ENCODE results near the gene CALN1.

The CALN1 gene

DNA sequence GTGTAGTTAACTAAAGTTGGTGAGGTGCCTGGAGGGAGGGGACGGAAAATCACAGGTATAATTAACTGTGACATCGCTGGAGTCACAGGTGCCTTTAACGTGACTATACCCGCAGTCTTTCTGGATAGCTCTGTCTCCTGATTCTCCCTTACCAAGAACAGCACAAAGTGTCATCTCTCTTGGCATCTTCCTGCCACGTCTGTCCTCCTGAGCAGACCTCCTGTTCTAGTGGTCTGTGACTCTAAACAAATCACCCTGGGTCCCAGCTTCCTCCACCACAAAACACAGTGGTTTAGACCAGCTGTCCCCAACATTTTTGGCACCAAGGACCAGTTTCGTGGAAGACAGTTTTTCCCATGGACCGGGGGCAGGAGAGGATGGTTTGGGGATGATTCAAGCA, 90.5 kb downstream of the CALN1 start:
- no peak for DNase-seq

DNA sequence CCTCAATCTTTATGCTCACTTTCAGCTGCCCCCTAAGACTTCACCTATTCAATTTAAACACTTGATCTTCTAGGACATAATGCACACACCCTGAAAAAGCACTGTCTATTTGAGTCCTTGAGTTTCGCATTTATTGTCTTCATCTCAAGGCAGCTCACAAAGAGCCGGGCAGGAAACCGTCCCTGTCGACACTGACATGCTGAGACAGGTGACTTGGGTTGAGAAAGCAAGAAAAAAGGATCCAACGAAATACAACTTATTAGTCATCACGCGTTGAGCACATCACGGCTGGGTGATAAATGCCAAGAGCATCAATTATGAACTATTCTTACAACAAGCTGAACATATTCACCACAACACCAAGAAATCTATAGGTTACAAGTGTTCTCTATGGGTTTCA, 91.1 kb downstream of the CALN1 start:
- DNase-seq: no peak

DNA sequence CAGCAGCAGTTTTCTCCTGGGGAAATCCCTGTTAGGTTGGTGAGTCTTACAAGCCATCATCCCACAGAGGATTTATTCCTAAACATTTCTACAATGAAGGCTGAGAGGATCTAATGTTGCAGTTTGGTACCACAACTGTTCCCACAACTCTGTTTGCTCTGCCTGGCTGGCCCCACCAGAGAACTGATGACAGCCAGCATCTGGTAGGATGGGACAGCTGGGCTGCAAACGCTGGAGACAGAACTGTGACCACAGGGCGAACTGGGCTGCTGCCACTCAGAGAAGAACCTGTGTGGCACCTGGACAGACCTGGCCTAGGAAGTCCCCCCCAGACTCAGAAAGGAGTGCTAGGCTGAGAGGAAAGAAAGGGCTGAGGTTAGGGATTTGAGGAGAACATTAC, 94.8 kb downstream of the CALN1 start:
- no peak for DNase-seq

DNA sequence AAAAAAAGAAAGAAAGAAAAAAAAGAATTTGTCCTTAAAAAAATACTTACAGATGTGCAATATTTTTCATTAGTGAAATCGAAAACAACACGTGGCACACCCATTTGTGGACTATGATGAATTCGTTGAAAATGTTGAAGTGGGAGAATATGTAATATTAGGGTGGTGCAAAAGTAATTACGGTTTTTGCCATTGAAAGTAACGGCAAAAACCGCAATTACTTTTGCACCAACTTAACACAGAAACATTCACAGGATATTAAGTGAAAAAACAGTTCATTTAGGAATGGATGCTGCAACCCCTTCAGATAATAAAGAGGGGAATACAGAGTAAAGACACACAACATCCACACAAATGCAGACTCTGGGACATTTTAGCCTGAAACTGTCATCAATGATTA, 96.0 kb downstream of the CALN1 start:
- no peak for DNase-seq

DNA sequence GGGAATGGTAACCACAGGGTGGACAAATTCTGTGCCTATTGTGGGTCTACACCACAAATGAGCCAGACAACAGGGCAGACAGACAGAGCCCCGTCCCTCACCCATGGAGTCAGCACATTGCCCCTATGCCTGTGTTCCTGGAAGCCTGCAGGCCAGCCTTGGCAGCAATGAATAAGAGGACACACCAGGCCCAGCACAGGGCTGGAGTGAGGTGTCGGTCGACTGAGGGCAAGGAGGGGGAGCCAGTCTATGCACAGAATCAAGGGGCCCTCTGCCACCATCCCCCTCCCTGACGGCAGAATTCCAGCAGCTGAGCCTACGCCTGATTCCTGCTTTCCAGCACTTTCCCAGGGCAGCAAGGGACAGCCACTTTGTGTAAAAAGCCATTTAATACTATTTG, 98.2 kb downstream of the CALN1 start:
- no peak for DNase-seq

DNA sequence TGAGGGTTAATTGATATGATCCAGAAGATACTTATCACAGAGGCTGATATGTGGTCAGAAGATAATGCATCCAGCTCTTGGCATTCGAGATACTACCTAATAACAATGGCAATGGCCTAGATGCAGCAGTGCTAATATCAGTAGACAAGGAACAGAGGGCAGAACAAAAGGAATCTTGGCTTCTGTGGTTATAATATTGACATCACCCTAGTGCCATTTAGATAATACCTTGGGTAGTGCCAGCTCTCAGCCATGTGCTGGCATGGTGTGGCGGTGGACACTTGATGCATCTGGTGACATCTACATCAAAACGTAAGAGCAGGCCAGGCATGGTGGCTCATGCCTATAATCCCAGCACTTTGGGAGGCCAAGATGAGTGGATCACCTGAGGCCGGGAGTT, 101.8 kb downstream of the CALN1 start:
- no peak for DNase-seq

DNA sequence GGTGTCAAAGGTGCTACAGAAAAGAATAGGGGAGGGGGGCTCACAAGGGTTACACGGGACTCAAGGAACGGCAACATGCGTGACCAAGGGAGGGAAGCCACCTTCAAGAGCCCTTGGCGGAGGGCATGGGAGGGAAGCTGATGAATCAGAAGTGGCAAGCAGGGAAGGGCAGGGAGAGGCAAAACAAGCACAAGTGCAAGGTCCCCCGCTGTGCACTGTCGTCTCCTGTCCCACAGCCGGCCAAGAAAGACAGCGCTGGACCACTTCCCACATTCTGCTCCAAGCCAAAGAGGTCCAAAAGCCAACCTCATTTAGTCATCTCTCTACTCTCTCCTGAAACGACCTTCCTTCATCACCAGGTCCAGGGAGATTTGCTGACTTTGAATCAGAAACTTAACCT, 102.7 kb downstream of the CALN1 start:
- no peak for DNase-seq

DNA sequence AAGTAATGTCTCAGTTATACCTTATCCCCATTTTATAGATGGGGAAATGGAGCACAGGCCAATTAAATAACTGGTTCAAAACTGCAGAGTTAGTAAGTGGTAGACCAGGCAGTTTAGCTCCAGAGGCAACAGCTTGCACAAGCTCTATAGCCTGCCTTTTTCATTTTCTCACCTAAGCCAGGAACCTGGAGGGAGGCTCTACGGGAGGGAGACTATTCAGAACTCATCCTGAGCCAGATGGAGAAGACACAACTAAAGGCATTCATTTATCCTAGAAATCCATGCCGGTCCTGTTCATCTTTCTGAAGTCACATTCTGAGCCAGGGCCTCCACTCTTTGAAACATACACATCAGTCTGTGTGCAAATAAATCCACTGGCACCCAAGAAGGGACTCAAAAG, 103.2 kb downstream of the CALN1 start:
- DNase-seq: no peak

DNA sequence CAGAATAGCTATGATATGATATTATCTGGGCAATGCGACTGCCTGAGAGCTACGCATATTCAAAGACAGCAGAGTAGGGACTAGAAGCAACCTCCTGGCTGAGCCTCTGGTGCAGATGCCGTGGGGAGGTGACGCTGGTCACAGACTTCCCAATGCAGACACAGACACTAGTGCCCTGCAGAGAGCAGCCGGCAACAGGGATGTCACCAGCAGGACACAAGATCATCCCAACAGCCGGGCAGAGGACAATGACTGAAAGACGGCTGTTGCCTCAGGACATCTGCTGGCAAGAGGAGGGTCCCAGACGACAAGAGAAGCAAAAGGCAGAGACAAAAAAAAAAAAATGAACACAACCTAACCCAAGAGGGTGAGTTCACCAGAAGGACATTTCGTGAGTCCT, 104.6 kb downstream of the CALN1 start:
- no peak for DNase-seq

DNA sequence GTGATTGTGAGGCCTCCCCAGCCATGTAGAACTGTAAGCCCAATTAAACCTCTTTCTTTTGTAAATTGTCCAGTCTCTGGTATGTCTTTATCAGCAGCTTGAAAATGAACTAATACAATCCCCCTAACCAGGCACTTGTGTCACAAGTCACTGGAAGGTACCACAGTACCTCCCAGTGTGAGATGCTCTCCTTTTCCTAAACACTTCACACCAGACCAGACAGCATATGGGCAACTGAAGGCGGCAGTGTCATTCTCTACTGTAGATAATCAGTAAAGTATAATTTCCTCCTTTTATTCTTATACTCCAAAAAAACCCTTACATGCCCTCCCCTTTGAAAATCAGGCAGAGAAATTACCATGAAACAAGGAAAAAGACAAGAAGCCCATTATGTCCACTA, 113.2 kb downstream of the CALN1 start:
- no peak for DNase-seq

DNA sequence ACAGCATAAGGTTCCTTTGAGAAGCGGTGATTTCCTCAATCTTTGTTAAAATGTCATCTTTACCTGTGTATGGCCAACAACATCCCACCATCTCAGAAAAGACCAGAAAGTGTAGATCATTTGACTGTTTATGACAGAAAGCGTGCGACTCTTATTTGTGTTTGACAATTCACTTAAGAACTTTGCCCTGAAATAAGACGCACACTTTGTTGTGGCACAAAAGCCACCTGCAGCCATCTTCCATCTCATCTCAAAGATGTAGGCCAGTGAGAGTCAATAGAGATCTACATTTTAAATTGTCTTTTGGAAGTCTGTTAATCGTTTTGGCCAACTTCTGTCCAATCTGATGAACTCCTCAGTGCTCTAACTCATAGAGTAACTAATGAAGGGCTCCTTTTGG, 114.0 kb downstream of the CALN1 start:
- no peak for DNase-seq

DNA sequence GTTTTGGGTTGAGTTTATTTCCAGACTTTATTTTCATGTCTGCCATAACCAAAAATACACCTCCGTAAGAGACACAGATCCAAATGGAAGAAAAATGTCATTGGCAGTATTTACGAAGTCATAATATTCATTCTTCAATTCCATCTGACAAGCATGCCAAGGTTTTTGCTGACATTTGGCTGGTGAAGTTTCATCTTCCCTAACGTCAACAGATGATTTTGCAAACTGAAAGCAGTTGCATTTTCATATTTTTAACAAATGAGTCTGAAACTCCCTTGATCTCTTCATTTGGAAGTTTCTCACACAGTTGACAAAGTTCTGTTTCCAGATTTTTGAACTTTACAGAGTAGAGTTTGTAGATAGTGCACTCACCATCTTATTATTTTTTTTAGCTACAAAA, 114.5 kb downstream of the CALN1 start:
- DNase-seq: no peak

DNA sequence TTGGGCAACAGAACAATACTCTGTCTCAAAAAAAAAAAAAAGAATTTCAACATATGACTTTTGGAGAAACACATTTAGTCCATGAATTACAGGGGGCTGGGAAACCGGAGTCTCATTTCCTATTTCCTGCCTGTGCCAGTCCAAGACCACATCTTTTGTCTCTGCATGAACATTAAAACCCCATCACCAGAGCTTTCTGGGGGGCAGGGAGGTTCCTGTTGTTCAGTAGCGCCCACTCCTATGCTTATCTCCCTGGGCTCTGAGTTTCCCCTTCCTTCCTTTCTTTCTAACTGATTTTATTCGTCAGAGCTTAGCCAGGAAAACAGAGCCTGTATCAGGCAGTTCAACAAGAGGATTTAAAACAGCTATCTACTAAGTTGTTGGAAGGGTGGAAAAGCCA, 119.3 kb downstream of the CALN1 start:
- DNase-seq: no peak

DNA sequence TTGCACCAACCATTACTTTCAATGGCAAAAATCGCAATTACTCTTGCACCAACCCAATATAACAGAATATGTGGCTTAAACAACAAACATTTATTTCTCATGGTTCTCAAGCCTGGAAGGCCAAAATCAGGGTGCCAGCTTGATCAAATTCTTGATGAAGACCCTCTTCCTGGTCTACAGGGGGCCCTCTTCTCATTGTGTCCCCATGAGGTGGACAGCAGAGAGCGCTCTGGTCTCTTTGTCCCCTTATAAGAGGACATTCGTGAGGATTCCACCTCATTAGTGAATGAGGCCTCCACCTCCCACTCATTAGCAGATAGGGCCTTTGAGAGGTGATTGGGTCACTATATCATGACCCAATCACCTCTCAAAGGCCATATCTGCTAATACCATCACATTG, 120.0 kb downstream of the CALN1 start:
- no peak for DNase-seq

DNA sequence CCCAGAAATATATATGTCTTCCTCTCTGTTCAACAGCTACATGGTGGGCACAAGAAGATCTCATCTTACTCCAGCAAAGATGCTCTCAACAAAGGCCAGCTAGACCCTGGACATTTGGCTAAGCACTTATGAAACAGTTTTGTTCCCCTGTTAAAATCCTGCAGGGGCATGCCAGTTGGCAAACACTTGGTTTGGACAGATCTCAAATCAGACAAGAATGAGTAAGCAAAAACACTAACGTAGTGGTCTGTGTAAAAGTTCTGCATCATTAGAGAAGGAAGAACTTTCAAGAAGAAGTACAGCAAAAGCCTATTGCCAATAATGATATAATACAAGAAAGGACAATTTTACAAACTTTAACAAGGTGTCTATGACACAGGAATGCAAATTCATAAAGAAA, 125.6 kb downstream of the CALN1 start:
- no peak for DNase-seq

DNA sequence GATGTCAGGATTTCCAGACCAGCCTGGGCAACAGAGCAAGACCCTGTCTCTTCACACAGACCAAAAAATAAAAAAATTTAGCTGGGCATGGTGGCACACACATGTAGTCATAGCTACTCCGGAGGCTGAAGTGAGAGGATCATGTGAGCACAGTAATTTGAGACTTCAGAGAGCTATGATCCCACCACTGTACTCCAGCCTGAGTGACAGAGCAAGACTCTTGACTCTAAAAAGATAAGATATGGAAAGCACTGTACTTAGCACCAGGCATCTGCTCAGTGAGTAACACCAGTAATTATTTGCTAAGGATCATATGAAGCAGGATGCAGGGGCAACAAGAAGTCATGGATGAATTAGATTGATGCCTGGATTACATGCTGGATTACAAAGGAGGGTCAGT, 128.8 kb downstream of the CALN1 start:
- no peak for DNase-seq

DNA sequence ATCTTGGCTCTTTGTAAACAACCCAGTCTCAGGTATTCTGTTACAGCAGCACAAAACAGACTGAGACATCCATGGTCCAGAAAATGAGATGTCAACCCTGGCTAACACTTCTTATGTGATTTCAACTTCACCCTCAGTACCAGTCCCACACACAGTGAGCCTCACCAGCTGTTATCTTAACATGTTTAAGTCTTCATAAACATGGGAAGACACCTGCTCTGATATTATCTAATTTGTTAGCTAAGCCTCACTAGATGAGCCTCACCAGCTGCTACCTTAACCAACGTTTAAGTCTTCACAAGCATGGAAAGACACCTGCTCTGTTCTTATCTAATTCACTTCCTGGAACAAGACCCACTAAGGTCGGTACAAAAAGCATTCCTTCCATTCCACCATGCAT, 130.8 kb downstream of the CALN1 start:
- DNase-seq: no peak

DNA sequence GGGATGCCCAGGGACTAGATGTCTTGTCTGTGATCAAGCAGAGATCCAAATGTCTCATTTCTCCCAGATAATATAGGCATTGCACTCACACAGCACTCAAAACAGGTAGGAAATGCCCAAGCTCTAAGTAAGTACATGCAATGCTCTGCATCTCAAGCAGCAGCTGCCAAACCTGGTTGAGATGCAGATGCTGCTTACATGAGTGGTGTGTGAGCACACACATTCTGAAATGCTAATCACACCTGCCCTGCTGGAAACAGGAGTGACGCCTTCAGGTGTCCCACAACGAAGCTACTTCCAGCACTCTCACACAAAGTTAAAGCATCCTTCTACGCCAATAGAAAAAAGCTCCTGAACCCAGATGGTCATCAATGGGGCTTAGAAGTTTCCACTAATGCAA, 132.9 kb downstream of the CALN1 start:
- no peak for DNase-seq

DNA sequence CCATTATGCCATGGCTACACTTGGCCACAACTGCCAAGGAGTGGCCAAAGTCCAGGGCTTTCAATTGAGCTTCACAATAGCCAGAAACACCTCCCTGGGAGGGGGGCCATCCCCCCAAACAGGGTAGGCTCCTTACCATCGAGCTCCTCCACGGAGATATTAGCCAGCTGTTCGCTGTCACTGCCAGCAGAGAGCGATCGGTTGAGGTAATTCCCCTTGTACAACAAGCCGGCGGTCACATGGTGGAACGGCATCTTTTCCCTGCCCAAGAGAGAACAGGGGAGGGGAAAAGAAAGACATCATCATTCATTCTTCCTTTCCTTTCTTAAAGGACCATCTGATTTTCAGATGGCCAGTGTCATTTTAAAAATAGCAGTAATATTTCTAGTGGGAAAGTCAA, 133.6 kb downstream of the CALN1 start:
- no peak for DNase-seq

DNA sequence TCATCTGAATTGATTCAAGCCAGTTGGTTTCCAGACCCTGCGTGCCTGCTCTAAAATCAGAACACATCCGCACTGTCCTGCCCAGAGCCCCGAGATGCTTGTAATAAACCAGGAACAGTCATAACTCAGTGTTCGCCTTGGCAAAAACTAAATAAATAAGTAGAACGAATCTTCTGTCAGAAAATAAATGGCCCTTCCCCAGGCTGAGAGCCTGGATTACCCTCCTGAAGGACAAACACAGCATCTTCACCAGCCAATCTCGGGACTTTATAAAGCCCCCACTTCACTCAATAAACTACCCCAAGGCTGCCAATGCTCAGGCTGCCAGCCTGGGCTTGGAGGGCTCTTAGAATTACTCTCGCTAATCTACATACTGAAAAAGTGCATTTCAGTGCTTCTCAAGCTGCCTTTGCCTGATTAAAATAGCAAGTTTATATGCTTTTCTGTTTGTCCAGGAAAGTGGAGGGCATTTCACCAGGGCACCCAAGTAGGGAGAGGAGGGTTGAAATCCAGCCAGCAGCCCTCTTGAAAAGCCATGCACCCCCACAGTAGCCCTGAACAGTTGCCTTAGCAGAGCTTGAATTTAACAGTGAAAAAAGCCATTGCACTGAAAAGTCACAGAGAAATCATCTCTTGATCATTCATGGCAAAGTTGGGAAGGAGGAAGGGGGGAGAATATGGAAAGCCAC, 136.6 kb downstream of the CALN1 start:
- DNase-seq: no peak

DNA sequence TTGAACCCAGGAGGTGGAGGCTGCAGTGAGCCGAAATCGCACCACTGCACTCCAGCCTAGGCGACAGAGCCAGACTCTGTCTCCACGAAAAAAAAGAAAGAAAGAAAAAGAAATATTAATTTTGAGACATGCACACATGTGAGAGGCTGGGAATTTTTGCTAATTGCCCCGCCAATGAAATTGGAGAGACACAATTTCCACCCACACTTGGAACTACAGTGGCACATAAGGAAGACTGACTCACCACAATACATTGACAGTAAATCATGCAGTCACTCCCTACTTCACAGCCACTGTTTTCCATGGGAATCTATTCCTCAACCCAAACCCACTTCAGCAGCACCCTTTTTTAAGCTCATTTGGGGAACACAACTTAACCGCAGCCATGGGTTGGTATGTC, 139.7 kb downstream of the CALN1 start:
- no peak for DNase-seq

DNA sequence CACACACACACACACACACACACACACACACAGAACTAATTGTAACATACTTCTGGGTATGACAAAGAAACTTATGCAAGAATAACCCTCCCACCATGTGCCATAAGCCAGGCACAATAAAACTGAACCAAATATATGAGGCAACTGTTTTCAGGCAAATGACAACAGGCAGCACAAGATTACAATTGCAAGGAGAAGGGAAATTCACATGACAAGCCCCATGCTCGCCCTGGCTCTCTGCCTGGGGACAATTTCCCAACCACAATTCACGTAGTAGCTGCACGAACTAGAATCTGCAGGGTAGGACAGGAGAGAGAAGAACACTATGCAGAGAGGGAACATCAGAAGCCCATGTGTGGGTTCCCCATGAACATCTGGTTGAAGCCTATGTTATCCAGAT, 143.3 kb downstream of the CALN1 start:
- DNase-seq: no peak

DNA sequence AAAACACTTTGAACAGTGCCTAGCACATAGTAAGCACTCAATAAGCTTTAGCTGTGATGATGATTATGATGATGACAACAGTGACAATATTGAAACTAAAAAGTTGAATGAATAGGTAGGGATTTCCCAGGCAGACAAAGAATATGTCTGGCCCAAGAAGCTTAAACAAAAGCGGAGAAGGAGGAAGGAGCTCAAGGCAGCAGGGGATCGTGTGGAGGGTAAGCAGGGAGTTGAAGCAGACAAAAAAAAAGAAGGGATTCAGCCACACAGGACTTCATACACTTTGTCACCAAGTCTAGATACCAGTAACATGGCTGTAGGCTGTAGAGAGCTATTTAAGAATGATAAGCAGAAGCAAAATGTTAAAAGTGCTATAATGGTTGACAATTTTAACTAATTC, 144.0 kb downstream of the CALN1 start:
- no peak for DNase-seq

DNA sequence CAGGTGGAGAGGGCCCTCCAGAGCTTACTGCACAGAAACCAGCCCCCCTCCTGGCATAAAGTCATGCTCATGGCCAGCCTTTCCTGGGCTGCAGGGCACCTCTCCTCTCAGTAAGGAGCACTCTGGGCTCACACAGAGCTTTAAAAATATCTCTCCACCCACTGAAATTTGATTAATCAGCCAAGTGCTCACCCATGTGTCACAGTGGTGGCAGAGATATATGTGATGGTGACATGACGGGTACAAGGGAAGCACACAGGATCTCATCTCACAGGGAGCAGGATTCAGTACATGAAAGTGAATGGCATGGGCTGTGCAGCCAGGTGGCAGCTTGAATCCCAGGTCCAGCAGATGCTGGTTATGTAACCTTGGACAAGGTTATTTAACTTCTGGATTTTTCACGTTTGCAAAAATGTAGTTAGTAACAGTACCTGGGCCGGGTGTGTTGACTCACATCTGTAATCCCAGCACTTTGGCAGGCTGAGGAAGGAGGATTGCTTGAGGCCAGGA, 144.8 kb downstream of the CALN1 start:
- DNase-seq: no peak

DNA sequence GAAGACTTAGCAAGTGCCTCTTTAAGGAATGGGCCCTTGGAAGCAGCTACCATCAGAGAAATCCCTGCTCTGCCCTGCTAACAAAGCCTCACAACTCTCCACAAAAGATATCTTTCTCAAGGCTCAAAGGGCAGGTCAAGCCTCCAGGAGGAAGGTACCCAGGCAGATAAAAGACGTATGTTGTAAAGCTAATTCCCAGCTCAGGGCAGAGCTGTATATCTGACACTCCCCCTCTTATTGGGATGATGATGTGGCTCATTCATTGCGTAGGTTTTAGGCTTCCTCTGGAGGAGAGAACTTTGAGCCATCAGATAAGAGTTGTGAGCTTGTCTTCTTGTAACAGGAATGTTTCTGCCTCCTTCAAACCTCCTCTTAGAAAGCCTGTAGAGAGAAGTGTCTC, 145.4 kb downstream of the CALN1 start:
- no peak for DNase-seq
